ENCODE data around the gene ALG9.

- TF ChIP-seq, protein P1, sequence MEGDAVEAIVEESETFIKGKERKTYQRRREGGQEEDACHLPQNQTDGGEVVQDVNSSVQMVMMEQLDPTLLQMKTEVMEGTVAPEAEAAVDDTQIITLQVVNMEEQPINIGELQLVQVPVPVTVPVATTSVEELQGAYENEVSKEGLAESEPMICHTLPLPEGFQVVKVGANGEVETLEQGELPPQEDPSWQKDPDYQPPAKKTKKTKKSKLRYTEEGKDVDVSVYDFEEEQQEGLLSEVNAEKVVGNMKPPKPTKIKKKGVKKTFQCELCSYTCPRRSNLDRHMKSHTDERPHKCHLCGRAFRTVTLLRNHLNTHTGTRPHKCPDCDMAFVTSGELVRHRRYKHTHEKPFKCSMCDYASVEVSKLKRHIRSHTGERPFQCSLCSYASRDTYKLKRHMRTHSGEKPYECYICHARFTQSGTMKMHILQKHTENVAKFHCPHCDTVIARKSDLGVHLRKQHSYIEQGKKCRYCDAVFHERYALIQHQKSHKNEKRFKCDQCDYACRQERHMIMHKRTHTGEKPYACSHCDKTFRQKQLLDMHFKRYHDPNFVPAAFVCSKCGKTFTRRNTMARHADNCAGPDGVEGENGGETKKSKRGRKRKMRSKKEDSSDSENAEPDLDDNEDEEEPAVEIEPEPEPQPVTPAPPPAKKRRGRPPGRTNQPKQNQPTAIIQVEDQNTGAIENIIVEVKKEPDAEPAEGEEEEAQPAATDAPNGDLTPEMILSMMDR (IDR thresholded peaks at IDR 0.05): no peak
- TF ChIP-seq POLR2A (IDR thresholded peaks at IDR 0.05): no peak
These were observed 110.3 kb downstream of the ALG9 start for GRCh38 chr11:111761036-111761435.
